HG03103 (cell line): Measurements from ENCODE around the gene VMP1.

Experiments used
- ATAC-seq: cut with Tn5 transposase; IDR thresholded peaks from one replicate; pipeline ENCODE4 v1.9.1; 2021; ENCODE audit warnings: low read depth; ENCODE audit not compliant: unreplicated experiment

The VMP1 gene

DNA sequence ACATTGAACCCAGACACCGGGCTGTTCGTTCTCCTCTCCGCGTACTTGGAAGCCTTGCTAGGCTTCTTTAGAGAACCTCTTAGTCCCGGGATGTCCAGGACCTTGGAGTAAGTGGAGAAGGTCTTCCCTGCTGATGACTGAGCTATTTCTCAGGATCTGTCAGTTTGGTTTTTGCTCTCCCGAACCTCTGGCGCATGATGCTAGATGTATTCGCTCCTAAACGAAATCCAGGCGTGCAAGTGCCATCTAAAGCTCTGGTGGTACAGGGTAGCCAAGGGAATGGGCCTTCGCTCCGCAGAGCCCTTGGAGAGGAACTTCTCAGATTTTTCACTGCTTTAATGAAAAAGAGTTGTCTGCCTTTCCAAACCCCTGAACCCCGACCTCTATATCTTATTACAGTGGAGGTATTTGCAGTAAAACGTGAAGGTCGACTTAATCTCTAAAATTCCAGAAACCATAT is 547 bp downstream of the VMP1 start:
- ATAC-seq = no peak

DNA sequence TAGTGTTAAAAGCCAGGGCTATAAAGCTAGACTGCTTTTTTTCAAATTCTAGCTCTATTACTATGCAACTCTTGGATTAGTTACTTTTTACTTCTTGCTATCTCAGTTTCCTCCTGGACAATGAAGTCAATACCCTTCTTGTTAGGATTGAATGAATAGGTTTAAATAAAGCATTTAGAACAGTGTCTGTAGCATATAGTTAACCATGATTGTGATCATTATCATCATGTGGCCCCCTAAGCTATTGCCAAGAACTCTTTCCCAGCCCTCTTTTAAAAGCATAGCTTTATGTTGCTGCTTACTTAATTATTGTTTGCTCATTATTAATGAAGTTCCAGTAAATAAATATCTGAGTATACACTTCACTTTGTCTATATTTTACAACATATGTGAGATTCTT is 4.5 kb downstream of the VMP1 start:
- no peak for ATAC-seq

GRCh38 chr17:59712862-59713261 is 5.4 kb downstream of the VMP1 start:
- no peak for ATAC-seq

GRCh38 chr17:59714255-59714654 is 6.8 kb downstream of the VMP1 start:
- ATAC-seq = no peak

GRCh38 chr17:59716427-59716826 is 9.0 kb downstream of the VMP1 start:
- ATAC-seq = no peak

DNA sequence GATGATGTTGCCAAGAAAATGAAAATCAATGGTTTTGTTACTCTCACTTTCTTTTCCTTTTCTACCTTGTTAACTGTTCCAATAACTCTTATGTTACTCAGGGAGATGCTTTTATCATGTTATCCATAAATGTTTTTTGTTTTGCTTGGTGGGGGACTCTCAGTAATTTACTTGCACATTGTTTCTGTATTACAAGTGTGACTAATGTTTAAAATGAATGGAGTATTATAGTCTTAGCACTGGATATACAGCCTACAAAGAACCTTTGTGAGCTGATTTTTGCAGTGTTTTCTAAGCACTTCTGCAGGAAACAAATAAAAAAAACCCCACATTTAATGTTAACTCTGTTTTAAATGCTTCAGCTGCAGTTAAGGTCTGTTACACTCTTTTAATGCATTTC is 12.1 kb downstream of the VMP1 start:
- no peak for ATAC-seq

GRCh38 chr17:59722623-59723022 is 15.2 kb downstream of the VMP1 start:
- ATAC-seq = no peak

DNA sequence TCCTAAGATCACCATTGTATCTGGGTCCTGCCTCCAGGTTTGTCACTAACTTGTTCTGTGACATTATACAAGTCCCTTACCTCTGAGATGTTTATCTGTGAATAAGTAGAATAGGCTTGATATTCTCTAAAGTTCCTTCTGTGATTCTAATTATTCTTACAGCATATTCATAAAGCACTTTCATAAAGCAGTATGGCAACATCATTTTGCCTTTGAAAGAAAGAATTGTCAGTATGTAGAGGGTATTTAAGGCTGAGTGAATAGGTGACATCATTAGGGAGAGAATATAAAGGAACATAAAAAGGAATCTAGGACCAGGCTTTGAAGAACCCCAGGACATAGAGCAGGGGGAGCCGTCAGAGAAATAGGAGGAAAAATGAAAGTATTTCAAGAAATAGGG is 15.6 kb downstream of the VMP1 start:
- ATAC-seq = no peak

DNA sequence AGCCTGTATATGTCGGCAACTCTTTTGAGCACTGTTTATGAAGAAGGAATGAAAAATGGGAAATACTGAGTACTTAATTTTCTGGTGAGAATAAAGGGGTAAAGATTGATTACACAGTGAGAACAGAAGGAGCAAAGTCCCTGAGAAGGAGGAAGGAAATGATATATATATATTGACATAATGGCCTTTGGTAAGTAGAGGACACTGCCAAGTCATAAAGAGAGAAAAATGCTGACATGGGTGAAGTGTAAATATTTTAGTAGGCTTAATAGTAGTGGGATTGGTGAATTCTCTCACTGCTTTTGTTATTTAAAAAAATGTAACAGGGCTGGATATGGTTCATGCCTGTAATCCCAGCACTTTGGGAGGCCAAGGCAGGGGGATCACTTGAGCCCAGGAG is 16.2 kb downstream of the VMP1 start:
- ATAC-seq = no peak

GRCh38 chr17:59725691-59726090 is 18.2 kb downstream of the VMP1 start:
- ATAC-seq = no peak

- ATAC-seq = no peak
Measured at GRCh38 chr17:59727817-59728533, 20.5 kb downstream of the VMP1 start.

- no peak for ATAC-seq
Measured at GRCh38 chr17:59730268-59730834, 22.9 kb downstream of the VMP1 start.

DNA sequence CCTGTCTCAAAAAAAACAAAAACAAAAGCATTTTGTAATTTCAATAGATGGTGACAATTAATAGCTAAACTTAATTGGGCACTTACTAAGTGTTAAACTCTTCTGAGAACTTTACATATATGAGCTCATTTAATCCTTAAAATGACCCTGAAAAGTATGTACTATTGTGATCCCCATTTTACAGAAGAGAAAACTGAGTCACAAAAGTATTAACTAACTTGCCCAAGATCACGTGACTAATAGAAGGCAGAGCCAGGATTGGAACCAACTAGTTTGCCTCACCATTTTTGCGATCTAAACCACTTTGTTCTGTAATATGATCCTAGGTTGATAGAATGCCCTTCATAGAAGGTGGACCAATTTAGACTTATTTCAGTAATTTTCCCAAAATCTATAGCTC is 26.2 kb downstream of the VMP1 start:
- ATAC-seq = no peak

DNA sequence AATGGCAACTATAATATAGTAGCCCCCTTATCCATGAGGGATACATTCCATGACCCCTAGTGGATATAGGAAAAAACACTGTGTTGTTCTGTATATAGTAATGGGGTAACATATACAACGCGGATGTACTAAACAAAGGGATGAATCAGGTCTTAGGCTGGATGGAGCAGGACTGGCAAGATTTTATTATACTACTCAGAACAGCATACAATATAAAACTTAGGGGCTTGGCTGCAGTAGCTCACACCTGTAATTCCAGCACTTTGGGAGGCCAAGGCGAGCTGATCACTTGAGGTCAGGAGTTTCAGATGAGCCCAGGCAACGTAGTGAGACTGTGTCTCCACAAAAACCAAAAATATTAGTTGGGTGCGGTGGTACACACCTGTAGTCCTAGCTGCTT is 26.8 kb downstream of the VMP1 start:
- ATAC-seq = no peak

DNA sequence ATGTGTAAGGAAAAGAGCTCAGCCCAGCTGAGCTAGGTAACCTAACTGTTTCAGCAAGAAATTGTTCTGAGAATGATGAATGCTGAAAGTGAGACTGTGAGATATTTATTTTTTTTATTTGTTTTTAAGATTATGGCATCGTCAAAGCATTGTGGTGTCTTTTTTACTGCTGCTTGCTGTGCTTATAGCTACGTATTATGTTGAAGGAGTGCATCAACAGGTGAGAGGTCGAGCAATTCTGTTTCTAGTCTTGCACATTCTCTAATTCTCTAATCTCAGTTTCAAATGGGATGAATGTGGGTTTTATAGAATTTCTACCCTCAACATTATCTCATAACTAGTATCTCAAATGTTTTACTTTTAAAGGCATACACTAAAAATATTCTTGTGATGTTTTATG is 29.9 kb downstream of the VMP1 start:
- no peak for ATAC-seq

- no peak for ATAC-seq
Measured at GRCh38 chr17:59743842-59744241, 36.4 kb downstream of the VMP1 start.

DNA sequence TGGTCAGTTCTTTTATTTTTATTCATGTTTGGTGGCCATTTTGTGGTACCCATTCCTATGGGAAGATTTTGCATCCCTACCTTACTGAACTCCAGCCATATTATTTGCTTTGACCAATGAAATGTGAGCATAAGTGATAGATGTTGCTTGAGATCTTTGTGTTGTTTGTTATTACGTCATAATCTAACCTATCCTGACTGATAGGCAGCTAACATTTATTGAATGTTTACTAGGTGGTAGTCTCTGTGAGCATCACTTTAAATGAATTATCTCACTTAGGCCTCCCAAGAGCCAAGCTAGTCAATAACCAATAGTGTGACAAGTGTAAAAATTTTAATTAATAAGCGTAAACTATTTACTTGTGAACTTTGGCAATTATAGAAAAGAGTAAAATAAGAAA is 37.6 kb downstream of the VMP1 start:
- ATAC-seq = no peak

DNA sequence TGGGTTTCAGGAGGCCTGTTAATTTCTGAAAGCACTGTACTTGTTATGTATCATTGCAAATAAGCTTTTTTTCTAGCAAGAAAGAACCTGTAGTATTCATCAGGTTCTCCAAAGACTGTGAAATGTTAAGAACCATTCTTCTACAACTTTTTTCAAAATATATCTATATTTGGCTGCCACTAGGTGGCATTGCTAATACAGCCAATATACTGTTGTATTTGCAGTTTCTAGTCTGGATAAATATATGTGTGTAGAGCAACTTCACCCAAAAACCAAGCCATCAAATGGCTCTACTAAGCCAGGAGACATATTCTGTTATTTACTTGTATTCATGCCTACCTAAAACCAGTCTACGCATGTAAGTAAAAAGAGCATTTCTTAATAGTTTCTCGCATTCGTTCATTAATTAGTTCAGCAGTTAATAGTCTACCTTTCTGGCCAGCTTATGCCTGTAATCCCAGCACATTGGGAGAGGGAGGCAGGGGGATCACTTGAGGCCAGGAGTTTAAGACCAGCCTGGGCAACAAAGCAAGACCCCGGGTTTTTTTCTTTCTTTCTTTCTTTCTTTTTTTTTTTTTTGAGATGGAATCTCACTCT is 39.5 kb downstream of the VMP1 start:
- no peak for ATAC-seq

DNA sequence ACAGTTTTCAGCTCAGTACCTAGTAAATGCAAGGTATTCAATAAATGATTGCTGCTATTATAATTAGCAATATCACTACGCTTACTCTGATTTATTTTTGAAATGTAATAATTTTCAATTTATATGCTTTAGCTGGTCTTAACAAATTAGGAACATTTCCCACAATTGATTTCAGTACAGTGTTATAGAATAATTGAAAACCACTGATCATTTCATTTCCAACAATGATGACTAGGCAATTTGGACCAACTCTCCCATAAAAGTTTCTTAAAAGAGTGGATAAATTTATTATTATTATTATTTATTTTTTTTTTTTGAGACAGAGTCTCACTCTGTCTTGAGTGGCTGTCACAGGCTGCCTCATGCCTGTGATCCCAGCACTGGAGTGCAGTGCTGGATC is 41.1 kb downstream of the VMP1 start:
- no peak for ATAC-seq

- no peak for ATAC-seq
Measured at GRCh38 chr17:59751955-59752413, 44.5 kb downstream of the VMP1 start.

- ATAC-seq = no peak
Measured at GRCh38 chr17:59752446-59752845, 45.0 kb downstream of the VMP1 start.

DNA sequence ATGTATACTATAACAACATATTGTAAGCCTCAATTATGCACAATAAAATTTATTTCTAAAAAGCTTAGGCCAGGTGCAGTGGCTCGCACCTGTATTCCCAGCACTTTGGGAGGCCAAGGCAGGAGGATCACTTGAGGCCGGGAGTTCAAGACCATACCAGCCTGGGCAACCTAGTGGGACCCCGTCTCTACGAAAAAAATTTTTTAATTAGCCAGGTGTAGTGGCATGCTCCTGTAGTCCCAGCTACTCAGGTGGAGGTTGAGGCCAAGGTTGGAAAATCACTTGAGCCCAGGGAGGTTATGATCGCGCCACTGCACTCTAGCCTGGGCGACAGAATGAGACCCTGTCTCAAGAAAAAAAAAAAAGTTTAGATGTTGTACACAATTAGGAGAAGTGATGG is 45.5 kb downstream of the VMP1 start:
- no peak for ATAC-seq
